Measurements from ENCODE around the gene DBN1.

DNA sequence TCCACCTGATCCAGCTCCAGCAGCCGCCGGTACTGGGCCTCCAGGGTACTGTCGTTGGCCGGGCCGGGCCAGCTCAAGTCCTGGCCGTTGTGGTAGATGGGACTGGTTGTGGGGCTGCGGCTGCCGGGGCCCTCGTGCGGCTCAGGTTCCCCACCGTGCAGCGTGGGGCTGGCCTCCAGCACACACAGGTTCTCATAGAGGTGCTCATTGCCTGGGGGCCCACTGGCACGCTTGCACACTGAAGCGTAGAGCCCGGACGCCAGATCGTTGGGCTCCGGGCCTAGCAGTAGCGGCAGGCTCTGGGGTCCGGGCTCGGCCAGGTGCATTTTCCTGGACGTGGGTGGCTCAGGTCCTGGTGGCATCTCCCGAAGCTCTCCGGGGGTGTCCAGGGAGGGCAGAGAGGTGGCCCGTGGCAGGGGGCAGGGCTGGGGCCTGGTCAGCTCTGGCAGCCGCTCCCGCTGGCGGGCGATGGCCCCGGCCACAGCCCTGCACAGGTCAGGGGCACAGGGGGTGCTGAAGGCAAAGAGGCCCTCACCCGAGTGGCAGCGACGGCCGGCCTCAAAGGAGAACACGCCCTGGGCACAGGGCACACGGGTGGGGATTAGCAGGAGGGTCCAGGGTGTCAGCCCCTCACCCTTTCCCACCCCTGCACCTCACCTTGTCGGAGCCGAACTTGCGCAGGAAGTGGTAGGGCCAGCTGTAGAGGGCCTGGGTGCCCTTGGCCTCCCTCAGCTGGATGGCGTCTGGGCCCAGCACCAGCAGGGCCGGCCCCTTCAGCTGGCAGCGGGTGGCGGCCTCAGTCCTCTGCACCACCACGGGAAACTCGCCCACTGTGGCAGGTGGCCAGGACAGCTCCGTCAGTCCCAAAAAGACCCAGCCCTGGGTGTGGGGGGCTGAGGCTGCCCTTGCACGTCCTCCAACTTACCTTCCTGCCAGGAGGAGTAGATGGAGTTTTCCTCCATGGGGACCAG, 30.9 kb upstream of the DBN1 start:
- TF ChIP-seq, protein P1, sequence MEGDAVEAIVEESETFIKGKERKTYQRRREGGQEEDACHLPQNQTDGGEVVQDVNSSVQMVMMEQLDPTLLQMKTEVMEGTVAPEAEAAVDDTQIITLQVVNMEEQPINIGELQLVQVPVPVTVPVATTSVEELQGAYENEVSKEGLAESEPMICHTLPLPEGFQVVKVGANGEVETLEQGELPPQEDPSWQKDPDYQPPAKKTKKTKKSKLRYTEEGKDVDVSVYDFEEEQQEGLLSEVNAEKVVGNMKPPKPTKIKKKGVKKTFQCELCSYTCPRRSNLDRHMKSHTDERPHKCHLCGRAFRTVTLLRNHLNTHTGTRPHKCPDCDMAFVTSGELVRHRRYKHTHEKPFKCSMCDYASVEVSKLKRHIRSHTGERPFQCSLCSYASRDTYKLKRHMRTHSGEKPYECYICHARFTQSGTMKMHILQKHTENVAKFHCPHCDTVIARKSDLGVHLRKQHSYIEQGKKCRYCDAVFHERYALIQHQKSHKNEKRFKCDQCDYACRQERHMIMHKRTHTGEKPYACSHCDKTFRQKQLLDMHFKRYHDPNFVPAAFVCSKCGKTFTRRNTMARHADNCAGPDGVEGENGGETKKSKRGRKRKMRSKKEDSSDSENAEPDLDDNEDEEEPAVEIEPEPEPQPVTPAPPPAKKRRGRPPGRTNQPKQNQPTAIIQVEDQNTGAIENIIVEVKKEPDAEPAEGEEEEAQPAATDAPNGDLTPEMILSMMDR (IDR thresholded peaks at IDR 0.05), result no peak
- TF ChIP-seq EZH2 (IDR thresholded peaks at IDR 0.05) (no peak), EZH2phosphoT487 (IDR thresholded peaks at IDR 0.05) (no peak)
